T-helper 22 cell (primary cell): Measurements from ENCODE around the gene TIMM17B.
"Not testable (repeated sequence)": the region's sequence is repeated elsewhere in the genome, so short reads cannot be mapped to it uniquely, and the experiment has no call there.

ENCODE experiments used
- DNase-seq: peaks from one replicate; pipeline ENCODE4 v3.0.0-alpha.2; 2020; ENCODE audit warnings: low read depth

The TIMM17B gene

GRCh38 chrX:48893556-48894348 lies 3.8 kb downstream of the TIMM17B start:
- DNase-seq, result no peak

- no peak for DNase-seq
Measured at GRCh38 chrX:48892896-48893295, 4.7 kb downstream of the TIMM17B start.

GRCh38 chrX:48891402-48892288 lies 5.9 kb downstream of the TIMM17B start:
- peak; percentile 70 for DNase-seq

- DNase-seq, result peak; percentile 13
Measured at GRCh38 chrX:48890934-48891401, 6.6 kb downstream of the TIMM17B start.

GRCh38 chrX:48890296-48890925 lies 7.2 kb downstream of the TIMM17B start:
- no peak for DNase-seq

- DNase-seq, result not testable (repeated sequence)
Measured at GRCh38 chrX:48886586-48886985, 11.0 kb downstream of the TIMM17B start.

GRCh38 chrX:48883729-48884128 lies 13.8 kb downstream of the TIMM17B start:
- no peak for DNase-seq

- not testable (repeated sequence) for DNase-seq
Measured at GRCh38 chrX:48876944-48877343, 20.6 kb downstream of the TIMM17B start.

- DNase-seq, result not testable (repeated sequence)
Measured at GRCh38 chrX:48872017-48872416, 25.6 kb downstream of the TIMM17B start.

- no peak for DNase-seq
Measured at GRCh38 chrX:48864210-48864609, 33.4 kb downstream of the TIMM17B start.

- DNase-seq, result no peak
Measured at GRCh38 chrX:48854898-48855297, 42.7 kb downstream of the TIMM17B start.

GRCh38 chrX:48854121-48854804 lies 43.3 kb downstream of the TIMM17B start:
- DNase-seq, result not testable (repeated sequence)

GRCh38 chrX:48853494-48853893 lies 44.1 kb downstream of the TIMM17B start:
- DNase-seq, result not testable (repeated sequence)

GRCh38 chrX:48852857-48853256 lies 44.7 kb downstream of the TIMM17B start:
- DNase-seq, result no peak

GRCh38 chrX:48848847-48849246 lies 48.7 kb downstream of the TIMM17B start:
- no peak for DNase-seq
